Muscle layer of colon (tissue), 2 donors: ENCODE data around the gene LCP2.

Experiments used
- H3K27ac ChIP-seq: one replicate; pipeline ENCODE4 v1.7.0; 2013; ENCODE audit warnings: low read depth, mild to moderate bottlenecking, low read length, moderate library complexity
- H3K27me3 ChIP-seq, 2 donors: one replicate each; pipeline ENCODE4 v1.7.0; 2013; ENCODE audit warnings: low read length in 2 of 2, mild to moderate bottlenecking in 2 of 2; ENCODE audit not compliant: insufficient read depth in 2 of 2, control insufficient read depth in 1 of 2
- H3K36me3 ChIP-seq: one replicate; pipeline ENCODE4 v1.7.0; 2013; ENCODE audit warnings: mild to moderate bottlenecking, low read length; ENCODE audit not compliant: insufficient read depth
- H3K4me1 ChIP-seq: one replicate; pipeline ENCODE4 v1.7.0; 2013; ENCODE audit warnings: mild to moderate bottlenecking, low read length; ENCODE audit not compliant: insufficient read depth
- H3K4me3 ChIP-seq, 2 donors: one replicate each; pipeline ENCODE4 v1.7.0; 2013; ENCODE audit warnings: low read length in 2 of 2, low read depth in 1 of 2, mild to moderate bottlenecking in 1 of 2, moderate library complexity in 1 of 2
- H3K9ac ChIP-seq: one replicate; pipeline ENCODE4 v1.7.0; 2013; ENCODE audit warnings: low read length
- H3K9me3 ChIP-seq: one replicate; pipeline ENCODE4 v1.7.0; 2013; ENCODE audit warnings: mild to moderate bottlenecking, low read length
- donor health status: abdominal sarcoma.
- donor health status: Adenocarcinoma of cecum.

Gene LCP2

DNA sequence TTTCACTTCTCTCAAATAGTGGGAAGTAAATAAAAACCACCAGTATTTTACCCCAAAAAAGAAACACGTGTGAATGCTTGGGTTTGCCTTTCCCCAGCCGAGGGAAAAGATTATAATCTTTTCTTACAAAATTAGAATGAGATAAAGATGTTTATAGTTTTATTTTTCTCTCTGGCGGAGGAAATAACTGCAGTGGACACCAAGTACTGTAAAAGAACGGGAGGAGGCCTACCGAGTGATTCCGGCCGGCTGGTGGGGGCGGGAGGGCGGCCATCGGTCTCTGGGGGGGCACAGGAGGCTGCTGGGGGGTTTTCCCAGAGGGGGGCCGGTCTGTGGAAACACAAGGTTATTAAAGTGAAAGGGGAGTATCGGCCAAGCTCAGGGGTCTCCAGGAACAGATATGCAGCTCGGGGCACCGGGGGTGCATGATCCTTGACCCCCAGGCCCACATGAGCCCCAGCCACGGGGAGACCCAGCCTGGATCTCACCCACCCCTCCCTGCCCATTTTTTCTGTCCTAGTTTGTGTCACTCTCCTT, 29.4 kb downstream of the LCP2 start:
- Histone ChIP-seq H3K4me3 (no peak overlapping the region), H3K9ac (no peak overlapping the region), H3K9me3 (no peaks in the 10 kb centered on the region), H3K27me3 (no peaks in the 10 kb centered on the region), H3K4me1 (peaks cover 13% of the 10 kb centered on the region), H3K27ac (no peak overlapping the region), H3K36me3 (no peaks in the 10 kb centered on the region)

DNA sequence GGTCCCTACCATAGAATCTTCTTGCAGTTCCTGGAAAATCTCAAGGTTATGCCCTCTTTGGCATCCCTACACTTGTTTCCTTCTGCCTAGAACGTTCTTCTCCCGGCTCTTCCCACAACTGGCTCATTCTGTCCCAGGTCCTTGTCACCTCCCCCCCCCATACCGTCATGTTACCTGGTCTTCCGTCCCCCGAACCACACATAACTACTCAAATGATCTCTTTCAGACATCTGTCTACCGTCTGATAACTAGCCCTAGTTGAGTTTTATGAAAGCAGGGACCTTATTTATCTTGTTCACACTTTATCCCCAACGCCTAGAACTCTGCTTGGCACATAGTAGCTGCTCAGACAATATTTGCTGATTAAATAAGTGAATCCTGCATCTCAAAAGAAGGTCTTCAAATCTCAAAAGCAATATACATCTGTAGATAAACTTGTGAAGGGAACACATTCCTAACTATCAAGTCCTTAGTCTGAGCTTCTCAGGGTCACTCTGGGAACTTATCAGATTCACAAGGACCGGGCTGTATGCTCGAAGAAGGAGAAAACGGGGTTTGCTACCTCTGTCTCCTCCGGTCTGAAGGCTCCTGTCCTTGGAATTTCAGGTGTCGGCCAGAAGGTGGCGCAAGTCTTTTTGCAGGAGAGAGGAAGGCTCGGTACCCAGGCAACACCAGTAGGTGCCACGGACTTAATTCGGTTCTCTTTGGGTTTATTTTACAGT, 30.0 kb downstream of the LCP2 start:
- no peaks in the 10 kb centered on the region for H3K36me3 ChIP-seq
- peaks cover 13% of the 10 kb centered on the region for H3K4me1 ChIP-seq
- H3K27ac ChIP-seq: no peak overlapping the region
- no peaks in the 10 kb centered on the region for H3K27me3 ChIP-seq
- H3K9me3 ChIP-seq: no peaks in the 10 kb centered on the region
- no peak overlapping the region for H3K9ac ChIP-seq
- H3K4me3 ChIP-seq: no peak overlapping the region

DNA sequence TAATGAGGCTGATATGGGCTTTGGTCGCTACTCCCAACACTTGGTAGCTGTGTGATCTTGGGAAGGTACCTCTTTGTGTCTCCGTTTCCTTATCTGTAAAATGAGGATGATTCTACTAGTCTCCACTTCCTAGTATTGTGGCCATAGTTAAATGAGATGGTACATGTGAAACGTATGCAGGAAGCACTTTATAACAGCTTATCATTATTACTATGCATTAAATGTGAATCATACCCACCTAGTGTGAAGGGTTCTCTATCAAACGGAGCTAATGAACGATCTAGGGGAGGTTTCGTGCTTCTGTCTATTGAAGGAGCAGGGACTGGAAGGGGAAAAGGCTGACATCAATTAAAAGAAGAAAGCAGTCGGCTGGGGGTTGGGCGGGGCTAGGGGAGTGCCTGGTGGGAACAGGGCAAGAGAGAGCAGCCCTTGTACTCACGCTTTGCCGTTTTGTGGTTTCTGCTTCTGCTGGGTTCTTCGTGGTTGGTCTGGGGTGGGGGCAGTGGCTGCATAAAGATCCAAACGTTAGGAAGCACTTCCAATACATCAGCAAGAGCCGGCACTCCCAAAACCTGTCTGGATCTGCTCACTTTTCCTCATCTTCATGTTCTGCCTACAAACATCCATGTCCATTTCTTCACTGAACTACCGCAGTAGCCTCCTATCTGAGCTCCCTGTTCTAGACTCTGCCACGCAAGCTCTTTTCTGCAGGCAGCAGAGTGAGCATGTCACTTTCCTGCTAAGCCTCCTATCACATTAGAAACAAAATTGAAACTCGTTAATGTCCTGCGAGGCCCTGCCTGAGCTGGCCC, 30.8 kb downstream of the LCP2 start:
- H3K9me3 ChIP-seq: no peaks in the 10 kb centered on the region
- no peak overlapping the region for H3K27ac ChIP-seq
- no peaks in the 10 kb centered on the region for H3K36me3 ChIP-seq
- no peak overlapping the region for H3K4me3 ChIP-seq
- H3K27me3 ChIP-seq: no peaks in the 10 kb centered on the region
- peaks cover 10% of the 10 kb centered on the region for H3K4me1 ChIP-seq
- H3K9ac ChIP-seq: no peak overlapping the region

DNA sequence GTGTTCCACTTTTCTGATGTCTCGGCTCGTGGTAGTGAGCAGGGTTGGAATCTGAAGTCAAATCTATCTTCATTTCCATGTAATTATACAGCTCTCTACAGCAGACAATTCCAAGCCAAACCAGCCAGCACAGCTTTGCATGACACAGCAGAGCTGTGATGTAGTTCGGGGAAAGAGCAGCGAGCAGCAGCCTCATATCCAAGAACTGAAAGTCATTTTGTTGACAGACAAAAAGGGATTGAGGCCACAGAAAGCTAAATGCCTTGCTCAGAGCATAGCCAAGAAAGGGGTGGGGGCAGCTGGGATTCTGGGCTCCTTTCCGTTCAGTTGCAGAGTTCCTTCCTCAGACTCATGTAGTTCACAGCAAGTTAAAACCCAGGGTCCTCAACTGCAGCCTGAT, 32.1 kb downstream of the LCP2 start:
- no peak overlapping the region for H3K27ac ChIP-seq
- H3K4me1 ChIP-seq: peaks cover 10% of the 10 kb centered on the region
- H3K27me3 ChIP-seq: no peaks in the 10 kb centered on the region
- H3K9me3 ChIP-seq: no peaks in the 10 kb centered on the region
- H3K36me3 ChIP-seq: no peaks in the 10 kb centered on the region
- no peak overlapping the region for H3K4me3 ChIP-seq
- H3K9ac ChIP-seq: no peak overlapping the region

DNA sequence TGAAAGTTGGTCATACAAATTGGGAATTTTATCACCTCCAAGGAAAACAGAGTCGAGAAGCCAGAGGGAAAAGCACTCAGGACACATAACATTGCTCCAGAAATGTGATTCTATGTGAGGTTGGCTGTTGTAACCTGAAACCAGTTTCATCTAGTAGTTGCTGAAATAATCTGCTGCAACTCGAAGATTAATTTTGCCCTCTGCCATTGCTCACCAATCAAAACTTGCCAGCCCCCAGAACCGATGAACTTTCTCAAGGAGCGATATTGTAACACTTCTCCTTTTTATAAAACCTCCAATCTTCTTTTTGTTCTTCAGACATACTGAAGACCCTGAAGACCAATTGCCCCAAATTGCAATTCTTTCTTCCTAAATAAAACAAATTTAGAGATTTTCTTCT, 33.7 kb downstream of the LCP2 start:
- Histone ChIP-seq H3K27ac (no peak overlapping the region), H3K27me3 (no peaks in the 10 kb centered on the region), H3K36me3 (no peaks in the 10 kb centered on the region), H3K4me1 (peaks cover 10% of the 10 kb centered on the region), H3K4me3 (no peak overlapping the region), H3K9me3 (no peaks in the 10 kb centered on the region), H3K9ac (no peak overlapping the region)

DNA sequence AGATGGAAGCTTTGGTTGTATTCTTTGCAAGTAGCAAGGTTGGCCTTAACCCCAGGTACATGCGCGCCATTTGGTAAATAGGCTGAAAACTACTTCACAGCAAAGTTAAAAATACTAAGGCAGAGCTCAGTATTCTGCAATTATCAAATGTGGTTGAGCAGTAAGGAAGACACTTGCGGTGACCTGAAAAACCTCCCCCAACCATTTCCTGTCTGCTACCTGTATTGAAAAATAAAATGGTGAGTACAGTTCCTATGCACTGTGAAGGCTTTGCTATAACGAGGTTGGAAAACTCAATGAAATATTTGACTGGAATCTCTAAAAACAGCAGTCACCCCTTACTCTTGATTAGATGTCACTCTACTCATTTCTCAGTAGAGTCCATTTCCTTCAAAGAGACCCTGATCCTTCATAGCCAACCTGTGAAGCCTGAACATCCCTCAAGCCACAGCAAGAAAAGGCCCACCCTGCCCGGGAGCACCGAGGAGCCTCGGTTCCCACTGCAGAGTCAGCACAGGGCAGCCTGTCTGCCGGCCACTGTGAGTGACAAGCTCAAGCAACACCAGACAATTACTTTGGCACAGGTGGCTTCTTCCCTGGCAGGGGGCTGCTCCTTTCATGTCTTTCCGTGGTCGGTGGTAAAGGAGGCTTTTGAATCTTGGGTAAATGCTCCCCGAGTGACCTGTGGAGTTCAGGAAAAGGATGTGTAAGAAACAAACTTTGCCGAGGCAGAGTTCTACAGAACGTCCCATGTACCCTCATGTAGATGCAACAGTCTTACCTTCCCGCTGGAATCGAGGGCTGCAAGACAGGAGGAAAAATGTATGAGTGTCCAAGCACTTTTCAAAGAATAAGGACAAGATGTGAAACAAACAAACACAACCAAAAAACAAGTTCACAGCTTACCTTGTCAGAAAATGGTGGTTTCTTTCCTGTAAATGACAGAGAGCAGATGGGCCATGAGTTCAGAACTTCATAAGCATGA, 35.2 kb downstream of the LCP2 start:
- H3K4me1 ChIP-seq: peaks cover 5% of the 10 kb centered on the region
- no peak overlapping the region for H3K27ac ChIP-seq
- no peaks in the 10 kb centered on the region for H3K27me3 ChIP-seq
- H3K9me3 ChIP-seq: no peaks in the 10 kb centered on the region
- no peak overlapping the region for H3K4me3 ChIP-seq
- H3K9ac ChIP-seq: no peak overlapping the region
- H3K36me3 ChIP-seq: no peaks in the 10 kb centered on the region

DNA sequence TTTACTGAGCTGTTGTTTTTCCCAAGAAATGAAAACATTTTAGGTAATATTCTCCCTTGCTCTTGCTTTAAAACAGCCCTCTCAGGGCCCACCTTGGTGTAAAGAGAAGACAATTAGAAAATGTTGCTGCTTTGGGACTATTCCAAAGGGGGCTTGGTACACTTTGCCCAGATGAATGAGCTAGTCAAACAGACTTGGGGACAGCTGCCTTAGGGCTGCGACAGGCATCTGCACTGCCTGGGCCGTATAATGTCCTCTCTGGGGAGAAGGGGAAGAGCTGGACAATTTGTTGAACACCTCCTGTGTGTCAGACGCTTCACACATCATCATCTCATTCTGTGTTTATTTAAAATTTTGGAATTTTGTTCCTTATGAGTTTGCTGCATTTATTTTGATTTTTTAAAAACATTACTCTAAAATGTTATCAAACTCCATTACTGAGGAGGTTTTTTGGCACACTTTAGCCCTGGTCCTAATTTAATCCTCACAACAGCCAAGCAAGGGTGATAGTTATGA, 36.0 kb downstream of the LCP2 start:
- H3K27ac ChIP-seq: no peak overlapping the region
- no peak overlapping the region for H3K9ac ChIP-seq
- no peaks in the 10 kb centered on the region for H3K9me3 ChIP-seq
- H3K36me3 ChIP-seq: no peaks in the 10 kb centered on the region
- H3K27me3 ChIP-seq: no peaks in the 10 kb centered on the region
- H3K4me1 ChIP-seq: peaks cover 5% of the 10 kb centered on the region
- H3K4me3 ChIP-seq: no peak overlapping the region

DNA sequence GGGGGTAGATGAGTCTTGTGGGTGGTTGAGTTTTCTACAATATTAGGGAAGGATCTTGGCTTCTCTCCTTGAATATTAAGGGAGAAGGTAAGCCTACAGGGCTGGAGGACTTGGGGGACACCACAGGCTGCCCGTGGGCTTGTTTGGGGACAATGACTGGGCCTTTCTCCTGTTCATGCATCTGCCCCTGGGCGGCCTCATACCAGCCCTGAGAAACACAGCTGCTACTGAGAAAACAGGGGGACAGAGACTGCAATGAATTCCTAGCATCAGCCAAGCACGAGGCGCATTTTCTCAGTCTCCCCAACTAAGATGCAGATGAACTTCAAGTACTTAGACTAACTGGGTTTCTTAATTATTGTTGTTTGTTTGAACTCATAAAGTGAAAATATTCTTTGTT, 40.2 kb downstream of the LCP2 start:
- Histone ChIP-seq H3K9ac (no peak overlapping the region), H3K4me3 (no peak overlapping the region), H3K36me3 (no peaks in the 10 kb centered on the region), H3K27ac (no peak overlapping the region), H3K4me1 (no peaks in the 10 kb centered on the region), H3K9me3 (no peaks in the 10 kb centered on the region), H3K27me3 (no peaks in the 10 kb centered on the region)

DNA sequence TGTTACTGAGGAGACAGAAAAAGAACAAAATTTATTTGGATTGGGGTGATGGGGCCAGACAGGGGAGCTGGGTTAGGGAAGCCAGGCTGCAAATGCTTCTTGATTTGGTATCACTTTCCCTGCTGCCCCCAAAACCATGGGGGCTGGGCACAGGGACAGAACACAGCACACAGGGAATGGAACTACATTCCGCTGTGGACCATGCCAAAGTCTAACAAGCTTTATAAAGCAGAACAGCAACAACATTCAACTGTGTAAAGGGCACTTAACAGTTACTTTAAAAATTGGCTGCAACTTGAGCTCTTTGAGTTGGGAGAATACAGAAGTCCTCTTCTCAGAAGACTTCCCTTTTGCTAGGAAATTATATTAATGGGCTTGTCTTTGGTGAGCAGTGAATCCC, 41.0 kb downstream of the LCP2 start:
- H3K27me3 ChIP-seq: no peaks in the 10 kb centered on the region
- H3K9ac ChIP-seq: no peak overlapping the region
- no peak overlapping the region for H3K4me3 ChIP-seq
- no peaks in the 10 kb centered on the region for H3K36me3 ChIP-seq
- no peak overlapping the region for H3K27ac ChIP-seq
- no peaks in the 10 kb centered on the region for H3K4me1 ChIP-seq
- H3K9me3 ChIP-seq: no peaks in the 10 kb centered on the region

DNA sequence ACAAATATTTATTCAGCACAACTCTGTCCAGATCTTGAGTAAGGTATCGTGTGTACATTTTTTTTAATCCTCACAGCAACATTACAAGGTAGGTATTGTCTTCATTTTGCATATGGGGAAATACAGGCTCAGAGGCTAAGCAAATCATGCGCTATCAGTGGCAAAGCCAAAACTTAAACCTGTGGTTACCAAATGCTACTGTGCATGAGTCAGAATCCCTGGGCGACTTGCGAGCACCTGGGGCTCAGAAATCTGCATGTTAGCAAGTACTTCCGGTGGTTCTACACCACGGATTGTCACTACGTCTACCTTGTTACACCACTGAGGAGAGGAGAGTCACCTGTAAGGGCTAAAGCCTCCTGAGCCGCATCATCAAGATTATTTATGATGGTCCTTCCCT, 43.5 kb downstream of the LCP2 start:
- Histone ChIP-seq H3K4me1 (no peaks in the 10 kb centered on the region), H3K36me3 (no peaks in the 10 kb centered on the region), H3K4me3 (no peak overlapping the region), H3K27ac (no peak overlapping the region), H3K27me3 (no peaks in the 10 kb centered on the region), H3K9ac (no peak overlapping the region), H3K9me3 (no peaks in the 10 kb centered on the region)
